MG63 (cell line): Measurements from ENCODE around the gene PHIP. TPM values are rescaled to one million over a fixed set of nuclear protein-coding genes. Genes with fewer than 3 reads are reported as not detected.

Experiments
- DNase-seq: peaks from one replicate; pipeline ENCODE4 v3.0.0-alpha.2; 2020
- H3K27me3 ChIP-seq: fragments of 250-450 bp; sonication (Bioruptor Pico); 2 replicates; pipeline ENCODE4 v1.5.1; 2020; ENCODE audit warnings: mild to moderate bottlenecking, moderate library complexity
- H3K36me3 ChIP-seq: fragments of 250-450 bp; sonication (Bioruptor Pico); 2 replicates; pipeline ENCODE4 v1.5.1; 2020; ENCODE audit warnings: mild to moderate bottlenecking, moderate library complexity
- H3K4me3 ChIP-seq: fragments of 250-450 bp; sonication (Bioruptor Pico); 2 replicates; pipeline ENCODE4 v1.5.1; 2020; ENCODE audit warnings: mild to moderate bottlenecking, moderate library complexity
- H3K9me3 ChIP-seq: fragments of 250-450 bp; sonication (Bioruptor Pico); 2 replicates; pipeline ENCODE4 v1.5.1; 2020; ENCODE audit warnings: mild to moderate bottlenecking, moderate library complexity
- total RNA-seq: library from RNA; depleted of rRNA; stranded (reverse); fragments of >200 nt; shearing (Covaris generic); gene quantifications from 2 replicates; pipeline ENCODE4 v1.2.3, GENCODE V29; 2014; ENCODE audit warnings: low replicate concordance

The PHIP gene
- total RNA-seq, 1 experiment from 2014 or later: 7.6 TPM

- Histone ChIP-seq H3K9me3 (peaks cover 8% of the 10 kb centered on the region; the same call in 1 of the 2 replicates), H3K36me3 (peaks cover 87% of the 10 kb centered on the region), H3K27me3 (no peaks in the 10 kb centered on the region), H3K4me3 (no peak overlapping the region)
- no peak for DNase-seq
These were observed 82.1 kb downstream of the PHIP start for GRCh38 chr6:78995946-78996345.

GRCh38 chr6:78995346-78995745 is 82.7 kb downstream of the PHIP start:
- DNase-seq: no peak
- Histone ChIP-seq H3K9me3 (peaks cover 8% of the 10 kb centered on the region; the same call in 1 of the 2 replicates), H3K27me3 (no peaks in the 10 kb centered on the region), H3K36me3 (peaks cover 85% of the 10 kb centered on the region), H3K4me3 (no peak overlapping the region)

DNA sequence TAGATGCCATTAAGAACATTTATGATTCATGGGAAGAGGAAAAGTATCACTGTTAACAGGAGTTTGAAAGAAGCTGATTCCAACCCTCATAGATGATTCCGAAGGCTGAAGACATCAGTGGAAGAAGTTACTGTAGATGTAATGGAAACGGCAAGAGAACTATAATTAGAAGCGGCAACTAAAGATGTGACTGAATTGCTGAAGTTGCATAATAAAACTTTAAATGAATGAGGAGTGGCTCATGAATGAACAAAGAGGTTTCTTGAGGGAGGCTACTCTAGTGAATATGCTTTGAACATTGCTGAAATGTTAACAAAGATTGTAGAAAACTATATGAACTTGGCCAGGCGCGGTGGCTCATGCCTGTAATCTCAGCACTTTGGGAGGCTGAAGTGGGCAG is 84.1 kb downstream of the PHIP start:
- Histone ChIP-seq H3K27me3 (no peaks in the 10 kb centered on the region), H3K4me3 (no peak overlapping the region), H3K9me3 (peaks cover 8% of the 10 kb centered on the region; the same call in 1 of the 2 replicates), H3K36me3 (peaks cover 85% of the 10 kb centered on the region)
- no peak for DNase-seq

DNA sequence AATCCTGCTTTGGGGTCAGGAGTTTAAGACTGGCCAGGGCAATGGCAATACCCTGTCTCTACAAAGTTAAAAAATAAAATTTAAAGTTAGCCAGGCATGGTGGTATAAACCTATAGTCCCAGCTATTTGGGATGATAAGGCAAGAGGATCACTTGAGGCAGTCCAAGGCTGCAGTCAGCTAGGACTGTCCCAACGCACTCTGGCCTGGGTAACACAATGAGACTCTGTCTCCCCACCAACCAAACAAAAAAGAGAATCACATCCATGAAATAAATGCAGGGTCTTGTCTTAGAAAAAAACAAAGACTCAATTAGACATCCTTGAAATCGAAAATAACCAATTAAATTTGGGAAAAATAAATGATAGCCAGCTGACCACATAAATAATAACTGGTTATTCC is 88.9 kb downstream of the PHIP start:
- H3K36me3 ChIP-seq: peaks cover 78% of the 10 kb centered on the region
- peaks cover 6% of the 10 kb centered on the region; the same call in 1 of the 2 replicates for H3K9me3 ChIP-seq
- no peak overlapping the region for H3K4me3 ChIP-seq
- no peaks in the 10 kb centered on the region for H3K27me3 ChIP-seq
- no peak for DNase-seq

DNA sequence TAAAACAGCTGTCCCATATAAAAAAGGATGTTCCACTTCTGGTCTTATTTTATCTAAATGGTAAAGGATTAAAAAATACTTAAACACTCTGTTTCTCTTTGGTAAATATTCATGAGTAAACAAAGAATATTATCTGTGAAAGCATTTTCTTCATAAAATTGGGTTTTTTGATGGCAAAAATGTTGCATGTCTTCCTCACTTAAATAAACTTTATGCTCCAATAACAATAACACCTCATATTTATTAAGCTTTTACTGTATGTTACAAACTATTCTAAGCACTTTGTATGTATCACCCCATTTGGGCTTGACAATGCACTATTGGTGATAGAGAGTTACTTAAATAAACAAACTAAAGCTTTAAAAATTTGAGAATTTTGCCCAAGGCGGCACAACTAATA is 91.9 kb downstream of the PHIP start:
- Histone ChIP-seq H3K27me3 (no peaks in the 10 kb centered on the region), H3K9me3 (no peaks in the 10 kb centered on the region), H3K36me3 (peaks cover 86% of the 10 kb centered on the region), H3K4me3 (no peak overlapping the region)
- no peak for DNase-seq

DNA sequence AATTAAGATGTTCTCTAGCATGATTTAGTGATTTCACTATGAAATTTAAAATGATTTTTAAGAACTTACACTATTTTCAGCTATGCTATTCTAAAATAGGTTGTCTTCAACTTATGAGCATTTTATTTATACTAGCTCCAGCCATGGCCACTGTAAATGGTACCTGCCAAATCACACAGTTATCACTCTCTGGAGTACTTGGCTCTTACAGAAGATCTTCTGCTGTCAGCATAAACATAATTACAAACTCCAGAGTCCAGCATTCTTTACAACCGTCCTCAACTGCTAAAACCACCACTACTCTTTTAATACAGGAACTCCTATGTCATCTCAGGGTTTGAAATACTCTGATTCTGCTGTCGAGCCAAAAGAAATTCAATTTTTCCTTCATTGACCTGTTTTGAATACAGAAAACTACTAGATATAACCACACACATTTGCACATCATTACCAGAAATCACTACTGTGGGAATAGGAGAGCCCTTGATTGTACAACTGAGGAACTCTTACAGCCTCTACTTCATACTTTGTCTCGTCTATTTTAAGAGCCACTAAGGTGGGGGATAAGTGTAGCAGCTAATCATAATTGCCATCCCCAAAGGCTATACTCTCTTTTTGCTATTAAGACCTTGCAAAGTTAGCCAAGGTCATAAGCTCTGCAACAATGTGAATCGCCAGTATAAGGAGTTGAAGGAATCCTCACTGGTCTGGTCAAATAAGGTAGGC is 93.7 kb downstream of the PHIP start:
- H3K36me3 ChIP-seq: peaks cover 87% of the 10 kb centered on the region
- H3K27me3 ChIP-seq: no peaks in the 10 kb centered on the region
- no peaks in the 10 kb centered on the region for H3K9me3 ChIP-seq
- H3K4me3 ChIP-seq: no peak overlapping the region
- no peak for DNase-seq

DNA sequence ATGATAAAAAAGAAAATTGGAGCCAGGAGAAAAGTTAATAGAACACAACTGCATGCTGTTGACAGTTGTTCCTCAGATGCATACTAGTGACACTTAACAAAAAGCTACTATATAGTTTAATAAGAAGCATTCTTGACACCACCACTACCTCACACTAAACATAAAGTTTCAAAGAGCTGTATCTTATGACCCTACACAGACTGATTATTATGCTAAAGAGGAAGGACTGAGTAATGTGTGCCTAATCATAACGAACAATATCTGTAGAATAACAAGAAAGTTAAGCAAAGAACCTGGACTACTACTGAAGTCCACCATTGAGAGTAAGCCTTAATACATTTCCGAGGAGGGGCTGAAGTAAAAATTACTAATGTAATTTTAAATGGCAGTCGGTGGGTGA is 110.9 kb downstream of the PHIP start:
- Histone ChIP-seq H3K4me3 (no peak overlapping the region), H3K36me3 (peaks cover 73% of the 10 kb centered on the region), H3K9me3 (no peaks in the 10 kb centered on the region), H3K27me3 (no peaks in the 10 kb centered on the region)
- no peak for DNase-seq

- Histone ChIP-seq H3K36me3 (peaks cover 79% of the 10 kb centered on the region), H3K9me3 (no peaks in the 10 kb centered on the region), H3K4me3 (no peak overlapping the region), H3K27me3 (no peaks in the 10 kb centered on the region)
- no peak for DNase-seq
These were observed 111.5 kb downstream of the PHIP start for GRCh38 chr6:78966542-78966941.

GRCh38 chr6:78962448-78962847 is 115.6 kb downstream of the PHIP start:
- no peak for DNase-seq
- no peak overlapping the region for H3K4me3 ChIP-seq
- H3K36me3 ChIP-seq: peaks cover 65% of the 10 kb centered on the region
- no peaks in the 10 kb centered on the region for H3K9me3 ChIP-seq
- no peaks in the 10 kb centered on the region for H3K27me3 ChIP-seq

DNA sequence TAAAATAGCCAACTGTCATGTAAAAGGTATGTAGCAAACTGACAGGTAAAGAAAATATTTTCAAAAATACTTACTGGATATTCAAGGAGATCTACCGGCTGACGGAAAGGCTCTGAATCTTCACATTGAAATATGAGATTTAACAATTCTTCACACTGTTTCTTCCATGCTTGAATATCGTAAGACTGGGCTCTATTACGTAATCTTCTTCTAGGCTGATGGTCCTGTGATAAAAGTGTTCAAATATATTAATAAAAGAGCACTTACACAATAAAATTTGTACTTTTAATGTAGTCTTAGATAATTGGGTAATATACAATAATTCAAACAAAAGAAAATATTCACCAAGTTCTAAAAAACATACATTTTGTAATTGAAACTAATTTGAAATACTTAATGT is 123.3 kb downstream of the PHIP start:
- Histone ChIP-seq H3K9me3 (0 out of 2 replicates have a peak, but pooled peaks cover 4% of the 10 kb centered on the region), H3K27me3 (no peaks in the 10 kb centered on the region), H3K4me3 (no peak overlapping the region), H3K36me3 (peaks cover 74% of the 10 kb centered on the region)
- DNase-seq: no peak

DNA sequence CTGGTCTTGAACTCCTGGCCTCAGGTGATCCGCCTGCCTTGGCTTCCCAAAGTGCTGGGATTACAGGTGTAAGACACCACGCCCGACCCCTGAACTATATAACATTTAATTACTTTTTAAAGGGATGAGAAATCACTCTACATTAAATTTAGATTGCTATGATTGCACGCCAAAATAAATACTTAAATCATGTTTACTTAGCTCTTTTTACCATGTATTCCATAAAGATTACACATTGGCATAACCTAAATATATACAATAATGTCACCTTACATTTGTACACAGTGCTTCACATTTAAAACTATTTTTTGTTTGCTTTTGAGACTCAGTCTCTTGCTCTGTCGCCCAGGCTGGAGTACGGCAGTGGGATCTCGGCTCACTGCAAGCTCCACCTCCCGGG is 124.3 kb downstream of the PHIP start:
- H3K9me3 ChIP-seq: peaks cover 6% of the 10 kb centered on the region; the same call in 1 of the 2 replicates
- H3K27me3 ChIP-seq: no peaks in the 10 kb centered on the region
- H3K36me3 ChIP-seq: peaks cover 77% of the 10 kb centered on the region
- no peak overlapping the region for H3K4me3 ChIP-seq
- no peak for DNase-seq

- Histone ChIP-seq H3K9me3 (peaks cover 9% of the 10 kb centered on the region; the same call in 1 of the 2 replicates), H3K4me3 (no peak overlapping the region), H3K36me3 (peaks cover 82% of the 10 kb centered on the region), H3K27me3 (no peaks in the 10 kb centered on the region)
- DNase-seq: no peak
These were observed 125.7 kb downstream of the PHIP start for GRCh38 chr6:78952362-78952761.

GRCh38 chr6:78948785-78949184 is 129.3 kb downstream of the PHIP start:
- no peaks in the 10 kb centered on the region for H3K27me3 ChIP-seq
- peaks cover 9% of the 10 kb centered on the region; the same call in 1 of the 2 replicates for H3K9me3 ChIP-seq
- H3K4me3 ChIP-seq: no peak overlapping the region
- DNase-seq: no peak
- H3K36me3 ChIP-seq: peaks cover 95% of the 10 kb centered on the region

GRCh38 chr6:78947962-78948361 is 130.1 kb downstream of the PHIP start:
- DNase-seq: no peak
- H3K9me3 ChIP-seq: peaks cover 9% of the 10 kb centered on the region; the same call in 1 of the 2 replicates
- no peak overlapping the region for H3K4me3 ChIP-seq
- peaks cover 93% of the 10 kb centered on the region for H3K36me3 ChIP-seq
- H3K27me3 ChIP-seq: no peaks in the 10 kb centered on the region

- no peaks in the 10 kb centered on the region for H3K27me3 ChIP-seq
- H3K9me3 ChIP-seq: peaks cover 9% of the 10 kb centered on the region; the same call in 1 of the 2 replicates
- peaks cover 93% of the 10 kb centered on the region for H3K36me3 ChIP-seq
- no peak overlapping the region for H3K4me3 ChIP-seq
- no peak for DNase-seq
These were observed 130.5 kb downstream of the PHIP start for GRCh38 chr6:78947529-78947928.

GRCh38 chr6:78942446-78942845 is 135.6 kb downstream of the PHIP start:
- no peak for DNase-seq
- Histone ChIP-seq H3K9me3 (no peaks in the 10 kb centered on the region), H3K27me3 (no peaks in the 10 kb centered on the region), H3K36me3 (peaks cover 85% of the 10 kb centered on the region), H3K4me3 (no peak overlapping the region)

- H3K9me3 ChIP-seq: no peaks in the 10 kb centered on the region; the same call in 1 of the 2 replicates
- H3K27me3 ChIP-seq: no peaks in the 10 kb centered on the region
- H3K36me3 ChIP-seq: peaks cover 57% of the 10 kb centered on the region
- DNase-seq: no peak
- H3K4me3 ChIP-seq: no peak overlapping the region
These were observed 141.5 kb downstream of the PHIP start for GRCh38 chr6:78936515-78936914.

- Histone ChIP-seq H3K4me3 (no peak overlapping the region), H3K27me3 (no peaks in the 10 kb centered on the region), H3K36me3 (peaks cover 48% of the 10 kb centered on the region), H3K9me3 (no peaks in the 10 kb centered on the region; the same call in 1 of the 2 replicates)
- DNase-seq: no peak
These were observed 142.5 kb downstream of the PHIP start for GRCh38 chr6:78935553-78935952.
